Thoracic aorta (tissue), 2 donors: Measurements from ENCODE around the gene DENND4B. TPM values are rescaled to one million over a fixed set of nuclear protein-coding genes. Genes with fewer than 3 reads are reported as not detected.
A peak's percentile ranks its signal among the peaks of the same experiment; 100 is the strongest.
"Not testable (repeated sequence)": the region's sequence is repeated elsewhere in the genome, so short reads cannot be mapped to it uniquely, and the experiment has no call there.

ENCODE experiments used
- ATAC-seq: fragments of 150-250 bp; one replicate; pipeline ENCODE4 v1.8.0; 2017; ENCODE audit warnings: low read depth; ENCODE audit not compliant: insufficient number of reproducible peaks, low FRiP score
- DNase-seq: peaks from one replicate; pipeline ENCODE4 v3.0.0-alpha.2; 2020; ENCODE audit warnings: low spot score
- H3K27ac ChIP-seq, 2 donors: fragments of 200-600 bp; sonication (generic); 1 replicate in 1 of 2; 2 replicates in 1 of 2; pipeline ENCODE4 v1.5.1; 2016; ENCODE audit warnings: mild to moderate bottlenecking in 2 of 2, moderate library complexity in 2 of 2
- H3K27me3 ChIP-seq: fragments of 200-600 bp; sonication (generic); replicated peaks from 2 replicates; pipeline ENCODE4 v1.6.0; 2016; ENCODE audit warnings: mild to moderate bottlenecking; ENCODE audit not compliant: insufficient read depth
- H3K36me3 ChIP-seq: fragments of 200-600 bp; sonication (generic); one replicate; pipeline ENCODE4 v1.5.1; 2016
- H3K4me1 ChIP-seq, 2 donors: fragments of 200-600 bp; sonication (generic); 1 replicate in 1 of 2; 2 replicates in 1 of 2; pipeline versions ENCODE4 v1.5.1 to v1.6.0; 2016; ENCODE audit warnings: low read depth in 2 of 2, mild to moderate bottlenecking in 1 of 2; ENCODE audit not compliant: control insufficient read depth in 1 of 2
- H3K4me3 ChIP-seq: fragments of 200-600 bp; sonication (generic); 2 replicates; pipeline ENCODE4 v1.5.1; 2016; ENCODE audit warnings: mild to moderate bottlenecking
- H3K9me3 ChIP-seq: fragments of 200-600 bp; sonication (generic); 2 replicates; pipeline ENCODE4 v1.5.1; 2016
- CTCF ChIP-seq: fragments of 200-600 bp; sonication (generic); IDR thresholded peaks from one replicate; pipeline ENCODE4 v1.5.1; 2019; ENCODE audit warnings: antibody characterized with exemption
- total RNA-seq, 2 donors: library from RNA; depleted of rRNA; stranded (reverse); fragments of >200 nt; gene quantifications; one replicate each; pipeline versions ENCODE4 v1.1.0 to v1.2.3, GENCODE V29; 2016

Gene DENND4B
- total RNA-seq, 2 donors from 2014 or later, result 59.0 to 82.7 TPM

GRCh38 chr1:153916297-153916696 is 30.2 kb downstream of the DENND4B start:
- Histone ChIP-seq H3K27me3 (no peaks in the 10 kb centered on the region), H3K4me1 (peaks cover 26 to 29% of the 10 kb centered on the region in 2 donors), H3K27ac (no peak overlapping the region), H3K36me3 (no peaks in the 10 kb centered on the region), H3K9me3 (no peaks in the 10 kb centered on the region), H3K4me3 (no peak overlapping the region)
- DNase-seq, result no peak
- TF ChIP-seq CTCF, result no peak
- ATAC-seq, result no peak

GRCh38 chr1:153912349-153912748 is 34.2 kb downstream of the DENND4B start:
- DNase-seq (no peak), ATAC-seq (no peak)
- H3K4me3 ChIP-seq, result no peak overlapping the region
- TF ChIP-seq CTCF, result no peak
- H3K9me3 ChIP-seq, result no peaks in the 10 kb centered on the region
- no peak overlapping the region for H3K27ac ChIP-seq
- H3K36me3 ChIP-seq, result peaks cover 10% of the 10 kb centered on the region
- no peaks in the 10 kb centered on the region for H3K27me3 ChIP-seq
- peaks cover 4 to 9% of the 10 kb centered on the region in 2 donors for H3K4me1 ChIP-seq

GRCh38 chr1:153910560-153910959 is 36.0 kb downstream of the DENND4B start:
- H3K27ac ChIP-seq, DNase-seq, H3K9me3 ChIP-seq, H3K27me3 ChIP-seq, H3K4me3 ChIP-seq, ATAC-seq: not testable (repeated sequence)
- H3K36me3 ChIP-seq, result peaks cover 10% of the 10 kb centered on the region
- H3K4me1 ChIP-seq, result peaks cover 8 to 16% of the 10 kb centered on the region in 2 donors

- ATAC-seq (no peak), DNase-seq (no peak)
- no peak overlapping the region for H3K27ac ChIP-seq
- no peak overlapping the region for H3K4me3 ChIP-seq
- H3K9me3 ChIP-seq, result no peaks in the 10 kb centered on the region
- H3K36me3 ChIP-seq, result peaks cover 10% of the 10 kb centered on the region
- peaks cover 11 to 24% of the 10 kb centered on the region in 2 donors for H3K4me1 ChIP-seq
- no peak for TF ChIP-seq CTCF
- no peaks in the 10 kb centered on the region for H3K27me3 ChIP-seq
Observed at GRCh38 chr1:153908071-153908470, 38.4 kb downstream of the DENND4B start.

GRCh38 chr1:153907134-153907533 is 39.4 kb downstream of the DENND4B start:
- TF ChIP-seq CTCF, result no peak
- no peak overlapping the region for H3K4me3 ChIP-seq
- ATAC-seq (no peak), DNase-seq (no peak)
- peaks cover 11 to 24% of the 10 kb centered on the region in 2 donors for H3K4me1 ChIP-seq
- peaks cover 10% of the 10 kb centered on the region for H3K36me3 ChIP-seq
- no peak overlapping the region for H3K27ac ChIP-seq
- no peaks in the 10 kb centered on the region for H3K9me3 ChIP-seq
- no peaks in the 10 kb centered on the region for H3K27me3 ChIP-seq

GRCh38 chr1:153906396-153906795 is 40.1 kb downstream of the DENND4B start:
- Histone ChIP-seq H3K4me3 (no peak overlapping the region), H3K9me3 (no peaks in the 10 kb centered on the region), H3K4me1 (peaks cover 11 to 21% of the 10 kb centered on the region in 2 donors), H3K27ac (peak overlapping the region in 1 of 2 donors; percentile 80), H3K27me3 (no peaks in the 10 kb centered on the region), H3K36me3 (peaks cover 10% of the 10 kb centered on the region)
- no peak for ATAC-seq
- DNase-seq, result no peak
- no peak for TF ChIP-seq CTCF

GRCh38 chr1:153905908-153906307 is 40.6 kb downstream of the DENND4B start:
- H3K4me1 ChIP-seq, result peaks cover 11 to 21% of the 10 kb centered on the region in 2 donors
- DNase-seq, H3K9me3 ChIP-seq, H3K27me3 ChIP-seq, ATAC-seq: not testable (repeated sequence)
- peak overlapping the region; percentile 49 for H3K4me3 ChIP-seq
- H3K27ac ChIP-seq, result peak overlapping the region; percentile 74 to 80
- peaks cover 10% of the 10 kb centered on the region for H3K36me3 ChIP-seq
